Suprapubic skin (tissue), 3 donors: ENCODE data around the gene NPAS3.

Experiments used
- POLR2A ChIP-seq, 2 donors: fragments of 450-650 bp; IDR thresholded peaks; one replicate each; pipeline ENCODE4 v1.6.1; 2017; ENCODE audit warnings: antibody characterized with exemption in 2 of 2, mild to moderate bottlenecking in 2 of 2, moderate library complexity in 2 of 2
- TF ChIP-seq, protein P1 (sequence below), 2 donors: fragments of 200-600 bp in 1 of 2; fragments of 450-650 bp in 1 of 2; sonication (generic) in 1 of 2; IDR thresholded peaks; one replicate each; pipeline ENCODE4 v1.5.1; 2016 to 2019; ENCODE audit warnings: antibody characterized with exemption in 2 of 2, mild to moderate bottlenecking in 1 of 2, moderate library complexity in 1 of 2

DNA sequence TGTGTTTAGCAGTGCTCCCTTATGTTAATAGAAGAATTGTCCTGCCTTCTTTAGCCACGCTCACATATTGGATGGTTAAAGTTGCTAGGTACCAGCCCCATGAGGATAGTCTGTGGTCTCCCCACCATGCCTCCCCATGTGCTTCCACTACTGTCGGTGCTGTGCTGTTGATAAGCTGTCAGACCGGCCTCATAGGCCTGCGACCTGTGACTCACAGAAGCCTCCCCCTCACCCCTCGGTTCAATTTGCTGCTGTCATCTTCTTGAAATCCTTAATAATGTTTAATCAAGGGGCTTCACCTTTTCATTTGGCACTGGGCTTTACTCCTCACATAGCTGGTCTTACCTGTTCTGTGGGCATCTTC is 227.2 kb downstream of the NPAS3 start:
- TF ChIP-seq, protein P1, sequence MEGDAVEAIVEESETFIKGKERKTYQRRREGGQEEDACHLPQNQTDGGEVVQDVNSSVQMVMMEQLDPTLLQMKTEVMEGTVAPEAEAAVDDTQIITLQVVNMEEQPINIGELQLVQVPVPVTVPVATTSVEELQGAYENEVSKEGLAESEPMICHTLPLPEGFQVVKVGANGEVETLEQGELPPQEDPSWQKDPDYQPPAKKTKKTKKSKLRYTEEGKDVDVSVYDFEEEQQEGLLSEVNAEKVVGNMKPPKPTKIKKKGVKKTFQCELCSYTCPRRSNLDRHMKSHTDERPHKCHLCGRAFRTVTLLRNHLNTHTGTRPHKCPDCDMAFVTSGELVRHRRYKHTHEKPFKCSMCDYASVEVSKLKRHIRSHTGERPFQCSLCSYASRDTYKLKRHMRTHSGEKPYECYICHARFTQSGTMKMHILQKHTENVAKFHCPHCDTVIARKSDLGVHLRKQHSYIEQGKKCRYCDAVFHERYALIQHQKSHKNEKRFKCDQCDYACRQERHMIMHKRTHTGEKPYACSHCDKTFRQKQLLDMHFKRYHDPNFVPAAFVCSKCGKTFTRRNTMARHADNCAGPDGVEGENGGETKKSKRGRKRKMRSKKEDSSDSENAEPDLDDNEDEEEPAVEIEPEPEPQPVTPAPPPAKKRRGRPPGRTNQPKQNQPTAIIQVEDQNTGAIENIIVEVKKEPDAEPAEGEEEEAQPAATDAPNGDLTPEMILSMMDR (IDR thresholded peaks at IDR 0.05): no peak
- no peak for TF ChIP-seq POLR2A (IDR thresholded peaks at IDR 0.05)
